Mammary epithelial cell (primary cell): Measurements from ENCODE around the gene CD22.
"Not testable (repeated sequence)": the region's sequence is repeated elsewhere in the genome, so short reads cannot be mapped to it uniquely, and the experiment has no call there.

ENCODE experiments used
- EZH2 ChIP-seq: IDR thresholded peaks from 2 replicates; pipeline ENCODE4 v1.6.1; 2012; ENCODE audit warnings: low read length, inconsistent platforms, borderline replicate concordance
- TF ChIP-seq, protein P1 (sequence below), 2 donors: IDR thresholded peaks in 1 of 2; conservative IDR thresholded peaks in 1 of 2; 2 replicates each; pipeline ENCODE4 v1.5.1; 2011 to 2012; ENCODE audit warnings: inconsistent platforms in 2 of 2, low read length in 2 of 2, mild to moderate bottlenecking in 2 of 2, control low read depth in 1 of 2, low read depth in 1 of 2; ENCODE audit not compliant: insufficient read depth in 1 of 2; ENCODE audit errors: extremely low read depth in 1 of 2

DNA sequence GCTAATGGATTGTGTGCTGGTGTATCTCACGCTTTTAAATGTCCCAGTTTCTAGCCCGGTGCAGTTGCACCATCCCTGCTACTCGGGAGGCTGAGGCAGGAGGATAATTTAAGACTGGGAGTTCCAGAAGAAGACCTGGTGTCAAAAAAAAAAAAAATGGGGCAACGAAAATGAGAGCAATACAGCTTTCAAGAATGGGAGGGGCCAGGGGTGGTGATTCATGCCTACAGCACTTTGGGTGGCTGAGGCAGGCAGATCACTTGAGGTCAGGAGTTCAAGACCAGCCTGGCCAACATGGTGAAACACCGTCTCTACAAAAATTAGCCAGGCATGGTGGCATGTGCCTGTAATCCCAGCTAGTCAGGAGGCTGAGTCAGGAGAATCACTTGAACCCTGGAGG, 42.9 kb upstream of the CD22 start:
- TF ChIP-seq, protein P1, sequence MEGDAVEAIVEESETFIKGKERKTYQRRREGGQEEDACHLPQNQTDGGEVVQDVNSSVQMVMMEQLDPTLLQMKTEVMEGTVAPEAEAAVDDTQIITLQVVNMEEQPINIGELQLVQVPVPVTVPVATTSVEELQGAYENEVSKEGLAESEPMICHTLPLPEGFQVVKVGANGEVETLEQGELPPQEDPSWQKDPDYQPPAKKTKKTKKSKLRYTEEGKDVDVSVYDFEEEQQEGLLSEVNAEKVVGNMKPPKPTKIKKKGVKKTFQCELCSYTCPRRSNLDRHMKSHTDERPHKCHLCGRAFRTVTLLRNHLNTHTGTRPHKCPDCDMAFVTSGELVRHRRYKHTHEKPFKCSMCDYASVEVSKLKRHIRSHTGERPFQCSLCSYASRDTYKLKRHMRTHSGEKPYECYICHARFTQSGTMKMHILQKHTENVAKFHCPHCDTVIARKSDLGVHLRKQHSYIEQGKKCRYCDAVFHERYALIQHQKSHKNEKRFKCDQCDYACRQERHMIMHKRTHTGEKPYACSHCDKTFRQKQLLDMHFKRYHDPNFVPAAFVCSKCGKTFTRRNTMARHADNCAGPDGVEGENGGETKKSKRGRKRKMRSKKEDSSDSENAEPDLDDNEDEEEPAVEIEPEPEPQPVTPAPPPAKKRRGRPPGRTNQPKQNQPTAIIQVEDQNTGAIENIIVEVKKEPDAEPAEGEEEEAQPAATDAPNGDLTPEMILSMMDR (conservative IDR thresholded peaks at IDR 0.05 in 1 of 2, IDR thresholded peaks at IDR 0.05 in 1 of 2; ENCODE audit: extremely low read depth in 1 of 2, insufficient read depth in 1 of 2, low read depth in 1 of 2, low read length in 2 of 2) = not testable (repeated sequence)
- TF ChIP-seq EZH2 = not testable (repeated sequence)
